ENCODE results near the gene STXBP1. TPM values are rescaled to one million over a fixed set of nuclear protein-coding genes. Genes with fewer than 3 reads are reported as not detected.

The STXBP1 gene
- total and polyA plus RNA-seq, 9 of the 15 experiments (the other 6 are each of a cell fraction or from before 2014, with no cell fraction given) = 4.6 to 35.1 (median 9.7) TPM

GRCh38 chr9:127697575-127697974, 85.5 kb downstream of the STXBP1 start:
- in situ Hi-C loops (cut with MboI) (no loop called here), intact Hi-C loops (cut with micrococcal nuclease) (no loop called here)
- peak; percentile 59; the same call in 1 of the 2 replicates for TF ChIP-seq SPI1 (IDR thresholded peaks at IDR 0.05; ENCODE audit: borderline replicate concordance, low read depth, low read length)
- TF ChIP-seq ARHGAP35 (IDR thresholded peaks at IDR 0.05; ENCODE audit: partially characterized antibody) = no peak
- TF ChIP-seq ZNF224 (CRISPR knock-in tag; IDR thresholded peaks at IDR 0.05) = no peak
- no peaks in the 10 kb centered on the region for H4K20me1 ChIP-seq (replicated peaks; ENCODE audit: control insufficient read depth, insufficient read depth, low read length)
- peaks cover 25 to 26% of the 10 kb centered on the region in 2 experiments for H3K4me1 ChIP-seq (replicated peaks in 1 of 2; ENCODE audit: control insufficient read depth in 2 of 2, insufficient read depth in 2 of 2, low read length in 2 of 2)
- ATAC-seq = no peak
- no peak for DNase-seq (ENCODE audit: extremely low read depth in 1 of 4, low spot score in 3 of 4)
- no peaks in the 10 kb centered on the region for H3K9me3 ChIP-seq (replicated peaks; ENCODE audit: control insufficient read depth, insufficient read depth, low read depth, low read length)
- H3K27me3 ChIP-seq (ENCODE audit: control insufficient read depth in 2 of 2, insufficient read depth in 2 of 2, low read length in 2 of 2) = no peaks in the 10 kb centered on the region
- H3K9me1 ChIP-seq (ENCODE audit: control insufficient read depth, insufficient read depth, low read length) = no peaks in the 10 kb centered on the region
- POLR2A ChIA-PET = interaction anchor here (0.8 to 1.1 kb wide), 2 partner anchors 13 to 23 kb away, joined by 3 read pairs; no protein-coding TSS in a partner anchor
- H2AFZ ChIP-seq (ENCODE audit: low read depth, low read length) = no peak overlapping the region
- BruUV-seq (replicated peaks) = no TSS peak
- H3K27ac ChIP-seq (ENCODE audit: extremely low read depth, low read depth, low read length) = no peak overlapping the region
- no peaks in the 10 kb centered on the region for H3K79me2 ChIP-seq (ENCODE audit: control insufficient read depth, insufficient read depth, low read length)
- H3K36me3 ChIP-seq (ENCODE audit: control insufficient read depth, insufficient read depth, low read length) = no peaks in the 10 kb centered on the region
- CTCF ChIA-PET (ENCODE audit: low intra/inter-chr PET ratio) = no interaction called here
- no peak overlapping the region for H3K4me3 ChIP-seq
- no peak overlapping the region; a peak in 1 of 4 replicates for H3K9ac ChIP-seq (ENCODE audit: insufficient read depth in 1 of 2, low read depth in 2 of 2, low read length in 2 of 2)
- WGBS (ENCODE audit: insufficient coverage, low coverage, missing lambda C conversion rate) = 55% methylated on average over 5 of the region's 5 CpGs
- peak; percentile 15 for FAIRE-seq
- no peak overlapping the region for H3K4me2 ChIP-seq (ENCODE audit: insufficient read depth, low read length)

GRCh38 chr9:127698386-127698785, 86.3 kb downstream of the STXBP1 start:
- BruUV-seq (replicated peaks) = no TSS peak
- in situ Hi-C loops (cut with MboI) = no loop called here
- TF ChIP-seq BCOR (IDR thresholded peaks at IDR 0.05) (no peak), CTBP1 (IDR thresholded peaks at IDR 0.05; ENCODE audit: borderline replicate concordance) (no peak), CUX1 (CRISPR knock-in tag; IDR thresholded peaks at IDR 0.05) (no peak), SPI1 (IDR thresholded peaks at IDR 0.05; ENCODE audit: borderline replicate concordance, low read depth, low read length) (no peak), ZBTB7A (IDR thresholded peaks at IDR 0.05; ENCODE audit: borderline replicate concordance, control insufficient read depth, low read depth, low read length) (no peak), RBM25 (IDR thresholded peaks at IDR 0.05; ENCODE audit: low read depth, low read length, severe bottlenecking) (peak; percentile 6), PHTF2 (CRISPR knock-in tag; IDR thresholded peaks at IDR 0.05) (no peak), ZNF12 (CRISPR knock-in tag; IDR thresholded peaks at IDR 0.05) (0 out of 2 replicates have a peak, but pooled peaks have one; percentile 3), ZNF121 (CRISPR knock-in tag; conservative IDR thresholded peaks at IDR 0.05) (peak; percentile 93), ZNF507 (tag; conservative IDR thresholded peaks at IDR 0.05) (no peak)

More at GRCh38 chr9:127698386-127698785, 86.3 kb downstream of the STXBP1 start:
- Histone ChIP-seq H2AFZ (ENCODE audit: low read depth, low read length) (peak overlapping the region; percentile 87; the same call in 1 of the 2 replicates), H3K4me2 (ENCODE audit: insufficient read depth, low read length) (peak overlapping the region; percentile 59; the same call in 1 of the 2 replicates), H3K9me3 (replicated peaks; ENCODE audit: control insufficient read depth, insufficient read depth, low read depth, low read length) (no peaks in the 10 kb centered on the region), H3K4me1 (replicated peaks in 1 of 2; ENCODE audit: control insufficient read depth in 2 of 2, insufficient read depth in 2 of 2, low read length in 2 of 2) (peaks cover 25 to 26% of the 10 kb centered on the region in 2 experiments), H3K79me2 (ENCODE audit: control insufficient read depth, insufficient read depth, low read length) (no peaks in the 10 kb centered on the region), H3K27me3 (ENCODE audit: control insufficient read depth in 2 of 2, insufficient read depth in 2 of 2, low read length in 2 of 2) (no peaks in the 10 kb centered on the region), H3K4me3 (no peak overlapping the region), H3K9me1 (ENCODE audit: control insufficient read depth, insufficient read depth, low read length) (no peaks in the 10 kb centered on the region), H3K9ac (ENCODE audit: insufficient read depth in 1 of 2, low read depth in 2 of 2, low read length in 2 of 2) (peak overlapping the region in 1 of 2 experiments; percentile 60; a peak in 1 of 4 replicates), H4K20me1 (replicated peaks; ENCODE audit: control insufficient read depth, insufficient read depth, low read length) (no peaks in the 10 kb centered on the region), H3K27ac (ENCODE audit: extremely low read depth, low read depth, low read length) (0 out of 3 replicates have a peak overlapping the region, but pooled peaks have one; percentile 84), H3K36me3 (ENCODE audit: control insufficient read depth, insufficient read depth, low read length) (no peaks in the 10 kb centered on the region)
- 77% methylated on average over 5 of the region's 5 CpGs for WGBS (ENCODE audit: insufficient coverage, low coverage, missing lambda C conversion rate)
- intact Hi-C loops (cut with micrococcal nuclease) = no loop called here
- DNase-seq (ENCODE audit: extremely low read depth in 1 of 4, low spot score in 3 of 4) = no peak
- POLR2A ChIA-PET = no interaction called here
- no peak for ATAC-seq
- CTCF ChIA-PET (ENCODE audit: low intra/inter-chr PET ratio) = no interaction called here
- no peak for FAIRE-seq

All from K562 (cell line).